Gastroesophageal sphincter (tissue), 4 donors: ENCODE results near the gene CACNA1C. TPM values are rescaled to one million over a fixed set of nuclear protein-coding genes. Genes with fewer than 3 reads are reported as not detected.

Experiments
- ATAC-seq: fragments of 150-250 bp; one replicate; pipeline ENCODE4 v1.9.1; 2016; ENCODE audit warnings: mild to moderate bottlenecking, moderate library complexity
- H3K27ac ChIP-seq, 4 donors: fragments of 200-600 bp; sonication (generic) in 3 of 4; 1 replicate in 3 of 4; 2 replicates in 1 of 4; pipeline ENCODE4 v1.5.1; 2016 to 2019
- H3K27me3 ChIP-seq: fragments of 200-600 bp; sonication (generic); one replicate; pipeline ENCODE4 v1.5.1; 2019
- H3K36me3 ChIP-seq, 2 donors: fragments of 200-600 bp; sonication (generic); one replicate each; pipeline ENCODE4 v1.5.1; 2019; ENCODE audit warnings: control low read depth in 1 of 2
- H3K4me1 ChIP-seq, 3 donors: fragments of 200-600 bp; sonication (generic); 1 replicate in 2 of 3; 2 replicates in 1 of 3; pipeline ENCODE4 v1.5.1; 2016 to 2019; ENCODE audit warnings: control low read depth in 2 of 3
- H3K4me3 ChIP-seq, 2 donors: fragments of 200-600 bp; sonication (generic); one replicate each; pipeline ENCODE4 v1.5.1; 2019; ENCODE audit warnings: mild to moderate bottlenecking in 1 of 2, moderate library complexity in 1 of 2
- H3K9me3 ChIP-seq, 3 donors: fragments of 200-600 bp; sonication (generic); one replicate each; pipeline ENCODE4 v1.5.1; 2017 to 2019; ENCODE audit warnings: control low read depth in 2 of 3
- CTCF ChIP-seq, 4 experiments: fragments of 200-600 bp in 2 of 4; fragments of 450-650 bp in 2 of 4; sonication (generic) in 1 of 4; IDR thresholded peaks; one replicate each; pipeline ENCODE4 v1.5.1; 2017 to 2019; ENCODE audit warnings: antibody characterized with exemption in 4 of 4, mild to moderate bottlenecking in 2 of 4, moderate library complexity in 2 of 4
- EP300 ChIP-seq: sonication (generic); formaldehyde crosslinking; IDR thresholded peaks from one replicate; pipeline ENCODE4 v1.6.1; 2017; ENCODE audit warnings: antibody characterized with exemption, mild to moderate bottlenecking
- POLR2A ChIP-seq, 2 donors: fragments of 450-650 bp; IDR thresholded peaks; one replicate each; pipeline ENCODE4 v1.6.1; 2017; ENCODE audit warnings: antibody characterized with exemption in 2 of 2, mild to moderate bottlenecking in 2 of 2, moderate library complexity in 1 of 2
- POLR2AphosphoS5 ChIP-seq: sonication (generic); formaldehyde crosslinking; IDR thresholded peaks from one replicate; pipeline ENCODE4 v1.6.1; 2017; ENCODE audit warnings: antibody characterized with exemption
- WGBS, 2 donors: methylation state at CpG; one replicate each; pipeline ENCODE4 v1.1.5; 2018; ENCODE audit warnings: low coverage in 1 of 2; 5-methylcytosine and 5-hydroxymethylcytosine counted together
- total RNA-seq, 4 donors: library from RNA; depleted of rRNA; stranded (reverse); fragments of >200 nt; gene quantifications; one replicate each; pipeline ENCODE4 v1.1.0, GENCODE V29; 2016

Gene CACNA1C
- total RNA-seq, 4 donors from 2014 or later, result 22.9 to 96.2 (median 41.4) TPM

GRCh38 chr12:2144951-2145350 is 92.2 kb downstream of the CACNA1C start:
- 38 to 43% methylated on average over 1 of the region's 1 CpG for WGBS, 2 donors
- peaks cover 0 to 72% (median 3%) of the 10 kb centered on the region in 3 donors for H3K4me1 ChIP-seq
- no peak for ATAC-seq

GRCh38 chr12:2145433-2145998 is 92.7 kb downstream of the CACNA1C start:
- Histone ChIP-seq H3K27me3 (no peaks in the 10 kb centered on the region), H3K27ac (no peak overlapping the region), H3K4me1 (peaks cover 0 to 69% (median 3%) of the 10 kb centered on the region in 3 donors), H3K4me3 (no peak overlapping the region), H3K36me3 (no peaks in the 10 kb centered on the region), H3K9me3 (no peaks in the 10 kb centered on the region)
- ATAC-seq, result no peak
- TF ChIP-seq CTCF (IDR thresholded peaks at IDR 0.05) (no peak), EP300 (no peak), POLR2A (IDR thresholded peaks at IDR 0.05) (no peak), POLR2AphosphoS5 (no peak)
- WGBS, 2 donors, result 58 to 61% methylated on average over 7 of the region's 7 CpGs

More at GRCh38 chr12:2144951-2145350, 92.2 kb downstream of the CACNA1C start:
- Histone ChIP-seq H3K27ac (no peak overlapping the region), H3K36me3 (no peaks in the 10 kb centered on the region), H3K27me3 (no peaks in the 10 kb centered on the region), H3K9me3 (no peaks in the 10 kb centered on the region), H3K4me3 (no peak overlapping the region)
- TF ChIP-seq CTCF (IDR thresholded peaks at IDR 0.05) (no peak), POLR2AphosphoS5 (no peak), EP300 (no peak), POLR2A (IDR thresholded peaks at IDR 0.05) (no peak)

DNA sequence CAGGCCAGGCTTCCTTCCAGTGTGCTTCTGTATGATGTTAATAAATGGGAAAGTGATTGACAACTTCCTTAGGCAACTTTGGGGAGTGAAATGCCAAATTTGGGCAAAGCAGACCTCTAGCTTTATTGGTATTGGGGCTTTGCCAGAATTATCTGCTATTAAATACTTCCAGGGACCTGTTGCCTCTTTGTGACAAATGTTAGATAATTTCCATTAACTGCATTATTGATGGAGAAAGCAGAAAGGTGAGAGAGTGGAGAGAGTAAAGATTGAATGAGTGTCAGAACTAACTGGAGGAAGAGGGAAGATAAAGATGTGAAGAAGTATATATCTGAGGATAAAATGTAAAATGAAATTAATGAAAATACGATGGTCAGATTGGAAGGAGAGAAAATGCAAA is 94.5 kb downstream of the CACNA1C start:
- peak overlapping the region in 1 of 4 donors; percentile 25 for H3K27ac ChIP-seq
- H3K27me3 ChIP-seq, result no peaks in the 10 kb centered on the region
- H3K4me3 ChIP-seq, result no peak overlapping the region
- 80 to 90% methylated on average over 1 of the region's 1 CpG for WGBS, 2 donors
- peaks cover 0 to 63% (median 3%) of the 10 kb centered on the region in 3 donors for H3K4me1 ChIP-seq
- H3K36me3 ChIP-seq, result no peaks in the 10 kb centered on the region
- ATAC-seq, result no peak
- TF ChIP-seq EP300 (no peak), POLR2AphosphoS5 (no peak), CTCF (IDR thresholded peaks at IDR 0.05) (no peak), POLR2A (IDR thresholded peaks at IDR 0.05) (no peak)
- no peaks in the 10 kb centered on the region for H3K9me3 ChIP-seq

DNA sequence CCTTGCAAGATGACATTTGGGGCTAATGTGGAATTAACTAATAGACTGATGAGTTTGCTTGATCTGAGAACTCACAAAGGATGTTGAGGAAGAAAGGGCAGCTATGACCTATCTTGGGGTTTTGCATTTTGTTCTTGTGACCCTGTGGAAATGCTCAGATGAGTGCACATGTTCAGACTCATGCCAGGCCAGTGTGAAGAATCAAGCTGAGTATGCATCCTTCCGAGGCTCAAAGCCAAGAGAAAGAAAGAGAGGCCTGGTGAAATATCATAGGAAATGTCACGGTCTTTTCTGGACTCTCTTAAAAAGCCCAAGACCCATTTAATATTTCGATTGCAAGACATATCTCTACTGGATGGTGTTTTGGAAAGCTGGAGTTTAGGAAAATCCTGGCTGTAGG is 96.3 kb downstream of the CACNA1C start:
- TF ChIP-seq POLR2A (IDR thresholded peaks at IDR 0.05) (no peak), CTCF (IDR thresholded peaks at IDR 0.05) (no peak), POLR2AphosphoS5 (no peak), EP300 (no peak)
- WGBS, 2 donors, result 30 to 65% methylated on average over 2 to 3 of the region's 3 CpGs
- ATAC-seq, result no peak
- Histone ChIP-seq H3K4me3 (no peak overlapping the region), H3K9me3 (no peaks in the 10 kb centered on the region), H3K36me3 (no peaks in the 10 kb centered on the region), H3K27me3 (no peaks in the 10 kb centered on the region), H3K27ac (no peak overlapping the region), H3K4me1 (peaks cover 0 to 79% (median 14%) of the 10 kb centered on the region in 3 donors)

- H3K9me3 ChIP-seq, result no peaks in the 10 kb centered on the region
- H3K27me3 ChIP-seq, result no peaks in the 10 kb centered on the region
- no peak overlapping the region for H3K27ac ChIP-seq
- peaks cover 0 to 81% (median 19%) of the 10 kb centered on the region in 3 donors for H3K4me1 ChIP-seq
- no peak overlapping the region for H3K4me3 ChIP-seq
- no peak for ATAC-seq
- TF ChIP-seq EP300, result no peak
- WGBS, 2 donors, result 67 to 100% methylated on average over 1 to 3 of the region's 3 CpGs
- H3K36me3 ChIP-seq, result no peaks in the 10 kb centered on the region
These were observed 98.0 kb downstream of the CACNA1C start for GRCh38 chr12:2150833-2151232.
